ENCODE measurements around the gene COQ10A. TPM values are rescaled to one million over a fixed set of nuclear protein-coding genes. Genes with fewer than 3 reads are reported as not detected.
A peak's percentile ranks its signal among the peaks of the same experiment; 100 is the strongest.

Gene COQ10A
- polyA plus RNA-seq, 1 of the 3 experiments (the other 2 are of a cell fraction) = 42.2 TPM

DNA sequence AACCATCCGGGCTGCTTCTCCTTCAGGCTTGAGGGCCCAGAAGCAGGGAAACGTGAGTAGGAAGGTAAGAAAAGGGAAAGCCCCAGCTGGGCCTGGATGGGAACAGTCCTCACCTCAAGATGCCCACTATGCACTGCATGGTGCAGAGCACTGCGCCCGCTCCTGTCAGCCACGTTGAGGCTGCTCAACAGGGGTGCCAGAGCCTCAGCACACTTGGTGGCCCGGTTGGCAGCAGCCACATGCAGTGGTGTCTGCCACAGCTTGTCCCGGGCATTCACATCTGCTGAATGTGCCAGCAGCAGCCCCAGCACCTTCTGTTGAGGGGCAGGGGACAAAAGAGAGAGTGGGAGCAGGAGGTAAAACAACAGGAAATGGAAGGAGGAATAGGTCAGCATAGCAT lies 11.1 kb upstream of the COQ10A start:
- peak overlapping the region in 1 of 2 experiments; percentile 75; a peak in 1 of 4 replicates for H3K27ac ChIP-seq (ENCODE audit: low read depth in 2 of 2, low read length in 1 of 2)
- H3K9ac ChIP-seq = no peak overlapping the region
- no peak overlapping the region for H2AFZ ChIP-seq (ENCODE audit: low read depth)
- H3K79me2 ChIP-seq (ENCODE audit: insufficient read depth) = peaks cover 65% of the 10 kb centered on the region
- H3K4me3 ChIP-seq (ENCODE audit: low read depth in 2 of 2, low read length in 1 of 2) = no peak overlapping the region
- peak overlapping the region; percentile 97 for H3K4me2 ChIP-seq
- WGBS (ENCODE audit: low lambda C conversion rate) = 95% methylated on average over 7 of the region's 7 CpGs
- H3F3A ChIP-seq (replicated peaks; ENCODE audit: insufficient read depth) = peaks cover 35% of the 10 kb centered on the region
- peaks cover 11 to 19% of the 10 kb centered on the region in 2 experiments for H3K4me1 ChIP-seq (ENCODE audit: control insufficient read depth in 1 of 2, insufficient read depth in 2 of 2, low read depth in 1 of 2, low read length in 1 of 2)
- TF ChIP-seq, protein P1, sequence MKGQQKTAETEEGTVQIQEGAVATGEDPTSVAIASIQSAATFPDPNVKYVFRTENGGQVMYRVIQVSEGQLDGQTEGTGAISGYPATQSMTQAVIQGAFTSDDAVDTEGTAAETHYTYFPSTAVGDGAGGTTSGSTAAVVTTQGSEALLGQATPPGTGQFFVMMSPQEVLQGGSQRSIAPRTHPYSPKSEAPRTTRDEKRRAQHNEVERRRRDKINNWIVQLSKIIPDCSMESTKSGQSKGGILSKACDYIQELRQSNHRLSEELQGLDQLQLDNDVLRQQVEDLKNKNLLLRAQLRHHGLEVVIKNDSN (IDR thresholded peaks at IDR 0.05; ENCODE audit: borderline replicate concordance, low read depth) = no peak
- TF ChIP-seq, protein P2, sequence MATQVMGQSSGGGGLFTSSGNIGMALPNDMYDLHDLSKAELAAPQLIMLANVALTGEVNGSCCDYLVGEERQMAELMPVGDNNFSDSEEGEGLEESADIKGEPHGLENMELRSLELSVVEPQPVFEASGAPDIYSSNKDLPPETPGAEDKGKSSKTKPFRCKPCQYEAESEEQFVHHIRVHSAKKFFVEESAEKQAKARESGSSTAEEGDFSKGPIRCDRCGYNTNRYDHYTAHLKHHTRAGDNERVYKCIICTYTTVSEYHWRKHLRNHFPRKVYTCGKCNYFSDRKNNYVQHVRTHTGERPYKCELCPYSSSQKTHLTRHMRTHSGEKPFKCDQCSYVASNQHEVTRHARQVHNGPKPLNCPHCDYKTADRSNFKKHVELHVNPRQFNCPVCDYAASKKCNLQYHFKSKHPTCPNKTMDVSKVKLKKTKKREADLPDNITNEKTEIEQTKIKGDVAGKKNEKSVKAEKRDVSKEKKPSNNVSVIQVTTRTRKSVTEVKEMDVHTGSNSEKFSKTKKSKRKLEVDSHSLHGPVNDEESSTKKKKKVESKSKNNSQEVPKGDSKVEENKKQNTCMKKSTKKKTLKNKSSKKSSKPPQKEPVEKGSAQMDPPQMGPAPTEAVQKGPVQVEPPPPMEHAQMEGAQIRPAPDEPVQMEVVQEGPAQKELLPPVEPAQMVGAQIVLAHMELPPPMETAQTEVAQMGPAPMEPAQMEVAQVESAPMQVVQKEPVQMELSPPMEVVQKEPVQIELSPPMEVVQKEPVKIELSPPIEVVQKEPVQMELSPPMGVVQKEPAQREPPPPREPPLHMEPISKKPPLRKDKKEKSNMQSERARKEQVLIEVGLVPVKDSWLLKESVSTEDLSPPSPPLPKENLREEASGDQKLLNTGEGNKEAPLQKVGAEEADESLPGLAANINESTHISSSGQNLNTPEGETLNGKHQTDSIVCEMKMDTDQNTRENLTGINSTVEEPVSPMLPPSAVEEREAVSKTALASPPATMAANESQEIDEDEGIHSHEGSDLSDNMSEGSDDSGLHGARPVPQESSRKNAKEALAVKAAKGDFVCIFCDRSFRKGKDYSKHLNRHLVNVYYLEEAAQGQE (IDR thresholded peaks at IDR 0.05; ENCODE audit: low read depth, low read length) = no peak
- TF ChIP-seq FOSL2 (IDR thresholded peaks at IDR 0.05; ENCODE audit: borderline replicate concordance, low read depth) = no peak
- TF ChIP-seq RFX5 (IDR thresholded peaks at IDR 0.05; ENCODE audit: low read length) = no peak
- TF ChIP-seq TAF1 (IDR thresholded peaks at IDR 0.05; ENCODE audit: borderline replicate concordance, low read depth, low read length) = no peak
- no peak for TF ChIP-seq TEAD4 (IDR thresholded peaks at IDR 0.05; ENCODE audit: borderline replicate concordance, insufficient read depth)
- no peak for TF ChIP-seq GABPA (IDR thresholded peaks at IDR 0.05; ENCODE audit: low read depth)
- no peak for TF ChIP-seq YY1 (IDR thresholded peaks at IDR 0.05; ENCODE audit: low read depth)
- TF ChIP-seq, protein P3, sequence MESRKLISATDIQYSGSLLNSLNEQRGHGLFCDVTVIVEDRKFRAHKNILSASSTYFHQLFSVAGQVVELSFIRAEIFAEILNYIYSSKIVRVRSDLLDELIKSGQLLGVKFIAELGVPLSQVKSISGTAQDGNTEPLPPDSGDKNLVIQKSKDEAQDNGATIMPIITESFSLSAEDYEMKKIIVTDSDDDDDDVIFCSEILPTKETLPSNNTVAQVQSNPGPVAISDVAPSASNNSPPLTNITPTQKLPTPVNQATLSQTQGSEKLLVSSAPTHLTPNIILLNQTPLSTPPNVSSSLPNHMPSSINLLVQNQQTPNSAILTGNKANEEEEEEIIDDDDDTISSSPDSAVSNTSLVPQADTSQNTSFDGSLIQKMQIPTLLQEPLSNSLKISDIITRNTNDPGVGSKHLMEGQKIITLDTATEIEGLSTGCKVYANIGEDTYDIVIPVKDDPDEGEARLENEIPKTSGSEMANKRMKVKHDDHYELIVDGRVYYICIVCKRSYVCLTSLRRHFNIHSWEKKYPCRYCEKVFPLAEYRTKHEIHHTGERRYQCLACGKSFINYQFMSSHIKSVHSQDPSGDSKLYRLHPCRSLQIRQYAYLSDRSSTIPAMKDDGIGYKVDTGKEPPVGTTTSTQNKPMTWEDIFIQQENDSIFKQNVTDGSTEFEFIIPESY (IDR thresholded peaks at IDR 0.05; ENCODE audit: borderline replicate concordance, low read depth) = no peak
- TF ChIP-seq, protein P4, sequence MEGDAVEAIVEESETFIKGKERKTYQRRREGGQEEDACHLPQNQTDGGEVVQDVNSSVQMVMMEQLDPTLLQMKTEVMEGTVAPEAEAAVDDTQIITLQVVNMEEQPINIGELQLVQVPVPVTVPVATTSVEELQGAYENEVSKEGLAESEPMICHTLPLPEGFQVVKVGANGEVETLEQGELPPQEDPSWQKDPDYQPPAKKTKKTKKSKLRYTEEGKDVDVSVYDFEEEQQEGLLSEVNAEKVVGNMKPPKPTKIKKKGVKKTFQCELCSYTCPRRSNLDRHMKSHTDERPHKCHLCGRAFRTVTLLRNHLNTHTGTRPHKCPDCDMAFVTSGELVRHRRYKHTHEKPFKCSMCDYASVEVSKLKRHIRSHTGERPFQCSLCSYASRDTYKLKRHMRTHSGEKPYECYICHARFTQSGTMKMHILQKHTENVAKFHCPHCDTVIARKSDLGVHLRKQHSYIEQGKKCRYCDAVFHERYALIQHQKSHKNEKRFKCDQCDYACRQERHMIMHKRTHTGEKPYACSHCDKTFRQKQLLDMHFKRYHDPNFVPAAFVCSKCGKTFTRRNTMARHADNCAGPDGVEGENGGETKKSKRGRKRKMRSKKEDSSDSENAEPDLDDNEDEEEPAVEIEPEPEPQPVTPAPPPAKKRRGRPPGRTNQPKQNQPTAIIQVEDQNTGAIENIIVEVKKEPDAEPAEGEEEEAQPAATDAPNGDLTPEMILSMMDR (IDR thresholded peaks at IDR 0.05) = no peak
- TF ChIP-seq, protein P5, sequence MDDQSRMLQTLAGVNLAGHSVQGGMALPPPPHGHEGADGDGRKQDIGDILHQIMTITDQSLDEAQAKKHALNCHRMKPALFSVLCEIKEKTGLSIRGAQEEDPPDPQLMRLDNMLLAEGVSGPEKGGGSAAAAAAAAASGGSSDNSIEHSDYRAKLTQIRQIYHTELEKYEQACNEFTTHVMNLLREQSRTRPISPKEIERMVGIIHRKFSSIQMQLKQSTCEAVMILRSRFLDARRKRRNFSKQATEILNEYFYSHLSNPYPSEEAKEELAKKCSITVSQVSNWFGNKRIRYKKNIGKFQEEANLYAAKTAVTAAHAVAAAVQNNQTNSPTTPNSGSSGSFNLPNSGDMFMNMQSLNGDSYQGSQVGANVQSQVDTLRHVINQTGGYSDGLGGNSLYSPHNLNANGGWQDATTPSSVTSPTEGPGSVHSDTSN (IDR thresholded peaks at IDR 0.05) = no peak
- no peak for TF ChIP-seq RXRA (IDR thresholded peaks at IDR 0.05; ENCODE audit: borderline replicate concordance, low read depth)
- TF ChIP-seq EP300 (IDR thresholded peaks at IDR 0.05; ENCODE audit: borderline replicate concordance in 1 of 2, low read depth in 1 of 2, low read length in 1 of 2) = no peak
- TF ChIP-seq ELF1 (IDR thresholded peaks at IDR 0.05) = no peak
- H3K27me3 ChIP-seq (ENCODE audit: insufficient read depth) = no peaks in the 10 kb centered on the region
- DNase-seq = no peak
- H3K9me3 ChIP-seq = no peaks in the 10 kb centered on the region
- ChIA-PET POLR2A (no interaction called here), CTCF (interaction anchor here (1.0 to 5.4 kb wide), 7 partner anchors 12 to 65 kb away, joined by 3 to 58 read pairs (median 30); partner anchors contain the start of genes COQ10A, RNF41 and SMARCC2)
- no peaks in the 10 kb centered on the region for H3K9me2 ChIP-seq
- peaks cover 23% of the 10 kb centered on the region for H4K20me1 ChIP-seq (ENCODE audit: insufficient read depth)
- peaks cover 47 to 54% of the 10 kb centered on the region in 2 experiments for H3K36me3 ChIP-seq (replicated peaks in 1 of 2; ENCODE audit: control insufficient read depth in 1 of 2, insufficient read depth in 2 of 2, low read length in 1 of 2)
